Measurements from ENCODE around the gene WWOX.

Gene WWOX

DNA sequence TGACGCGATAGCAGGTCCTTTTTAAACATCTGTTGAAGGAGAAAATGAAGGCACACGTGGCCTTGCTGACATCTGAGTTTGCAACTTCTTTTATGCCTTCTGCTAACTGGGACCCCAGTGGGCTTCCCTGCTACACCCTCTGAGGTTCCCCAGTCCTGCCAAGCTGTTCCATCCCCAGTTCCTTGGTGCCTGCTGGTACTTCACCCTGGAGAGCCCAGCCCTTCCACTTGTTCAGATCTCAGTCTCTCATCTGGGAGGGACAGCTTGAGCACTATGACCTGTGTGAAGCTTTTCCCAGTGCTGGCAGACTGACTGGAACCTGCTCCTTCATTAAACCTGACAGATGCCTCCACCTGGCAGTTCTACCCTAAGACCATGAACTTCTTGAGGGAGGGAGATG, 95.5 kb downstream of the WWOX start:
- DNase-seq (ENCODE audit: low read depth in 3 of 3), result no peak

DNA sequence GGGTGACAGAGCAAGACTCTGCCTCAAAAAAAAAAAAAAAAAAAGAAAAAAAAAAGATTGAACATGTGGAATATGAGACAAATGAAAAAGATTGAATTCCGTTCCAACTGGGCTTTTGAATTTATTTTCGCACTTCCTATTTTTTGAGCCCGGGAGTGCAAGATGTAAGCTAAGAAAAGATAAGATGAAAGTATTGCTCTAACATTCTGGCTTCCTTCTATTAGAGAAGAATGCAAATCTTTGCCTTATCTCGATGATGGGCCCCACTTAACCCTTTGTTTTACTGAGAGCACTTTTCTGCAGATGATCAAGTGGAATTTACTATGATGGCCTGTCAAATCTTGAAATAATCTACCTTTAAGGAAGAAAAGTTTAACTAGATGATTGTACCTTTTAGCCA, 96.3 kb downstream of the WWOX start:
- no peak for DNase-seq (ENCODE audit: low read depth in 3 of 3)

DNA sequence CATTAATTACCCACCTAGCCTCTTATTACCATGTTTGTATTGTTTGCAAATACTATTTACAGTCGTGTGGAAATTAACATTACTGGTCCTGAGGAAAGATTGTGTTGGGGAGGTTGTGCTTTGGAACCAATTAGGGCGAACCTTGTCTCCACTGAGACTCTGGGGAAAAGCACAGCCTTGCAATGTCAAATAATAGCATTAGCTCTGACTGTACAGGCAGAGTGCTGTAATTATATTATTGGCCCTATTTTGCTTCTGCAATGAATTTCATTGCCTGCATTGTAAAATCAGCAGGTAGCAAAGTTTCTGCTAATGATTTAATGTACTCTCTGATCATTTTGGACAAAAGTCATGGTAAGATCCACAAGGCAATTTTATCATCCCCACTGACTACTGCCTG, 97.0 kb downstream of the WWOX start:
- DNase-seq (ENCODE audit: low read depth in 3 of 3), result no peak

DNA sequence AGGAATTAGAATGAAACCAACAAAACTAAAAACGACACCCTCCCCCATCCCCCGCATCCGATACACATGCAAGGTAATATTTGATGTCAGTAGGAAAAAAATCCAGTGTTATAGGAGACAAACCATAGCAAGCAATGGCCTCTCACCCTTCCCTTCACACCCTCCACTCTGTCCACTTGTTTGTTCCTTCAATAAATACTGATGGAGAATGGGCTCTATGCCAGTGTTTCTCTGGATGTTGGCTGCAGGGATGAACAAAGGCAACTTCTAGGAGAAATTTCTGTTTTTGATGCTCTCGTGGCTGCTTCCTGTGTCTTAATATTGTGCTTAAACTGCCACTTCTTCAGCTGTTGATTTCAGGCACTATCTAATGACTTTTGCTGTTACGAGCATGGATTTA, 98.8 kb downstream of the WWOX start:
- DNase-seq (ENCODE audit: low read depth in 3 of 3), result no peak

DNA sequence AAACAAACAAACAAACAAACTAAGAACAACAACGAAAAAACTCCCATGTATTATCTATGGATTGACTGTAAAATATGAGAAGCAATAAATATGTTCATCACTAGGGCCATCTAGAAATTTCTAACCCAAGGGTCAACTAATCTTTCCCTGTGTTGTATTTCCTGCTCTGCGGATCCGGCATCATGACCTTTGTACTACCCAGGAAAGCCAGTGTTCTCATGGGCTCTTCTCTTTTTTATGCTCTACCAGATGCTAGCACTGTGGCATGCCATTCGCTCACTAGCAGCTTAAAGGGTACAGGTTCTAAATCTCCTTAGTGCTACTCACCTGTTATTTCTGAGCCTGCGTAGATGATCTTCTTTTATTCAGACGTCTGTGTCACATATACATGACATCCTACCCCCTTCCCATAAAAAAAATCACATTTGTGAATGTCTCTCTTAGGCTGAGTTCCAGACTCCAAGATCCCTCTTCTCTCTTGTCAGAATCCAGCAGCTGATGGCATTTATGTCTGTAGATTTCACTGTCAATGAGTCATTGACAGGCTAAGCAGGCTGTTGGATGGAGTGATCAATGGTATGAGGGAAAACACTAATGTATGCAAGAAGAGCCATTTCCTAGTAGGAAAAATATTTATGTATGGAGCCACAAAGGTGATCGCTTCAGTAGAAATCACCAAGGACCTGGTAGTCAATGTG, 100.0 kb downstream of the WWOX start:
- no peak for DNase-seq (ENCODE audit: low read depth in 3 of 3)

DNA sequence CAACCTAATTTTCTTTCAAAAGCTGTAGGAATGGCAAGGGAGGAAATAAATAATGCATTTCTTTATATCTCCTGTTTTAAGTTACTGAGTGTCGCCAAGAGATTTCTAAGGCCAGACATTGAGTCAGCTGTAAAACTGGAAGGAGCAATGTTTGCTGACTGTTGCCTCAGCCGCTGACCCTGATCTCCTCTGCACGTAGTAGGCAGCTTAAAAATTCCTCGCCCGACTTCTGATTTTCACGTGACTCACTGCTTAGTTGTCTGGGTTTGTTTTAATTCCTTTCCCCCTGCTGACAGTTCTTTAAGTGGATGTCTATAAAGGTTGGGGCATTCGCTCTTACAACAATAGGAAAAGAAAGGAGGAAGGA, 100.6 kb downstream of the WWOX start:
- DNase-seq (ENCODE audit: low read depth in 3 of 3), result no peak

DNA sequence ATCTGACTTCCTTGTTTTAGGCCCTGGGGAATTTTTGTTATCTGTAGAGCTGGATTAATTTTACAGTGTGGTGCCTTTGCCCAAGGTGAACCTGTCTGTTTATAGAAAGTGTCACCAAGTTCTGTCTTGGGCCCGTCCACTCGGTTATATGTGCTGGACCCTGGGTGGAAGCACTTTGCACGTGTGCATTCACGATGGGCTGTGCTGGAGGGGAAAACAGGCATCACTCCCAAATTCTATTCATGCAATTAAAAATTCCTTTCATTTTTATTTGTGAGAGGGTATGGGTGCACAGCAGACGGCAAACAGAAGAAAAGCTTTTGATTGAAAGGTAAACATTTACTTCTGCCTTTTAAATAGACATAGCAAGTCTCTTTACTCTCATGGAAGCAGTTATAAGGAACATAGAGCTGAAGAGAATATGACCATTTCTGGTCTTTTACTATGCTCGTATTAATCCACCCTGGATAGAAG, 101.2 kb downstream of the WWOX start:
- no peak for DNase-seq (ENCODE audit: low read depth in 3 of 3)

DNA sequence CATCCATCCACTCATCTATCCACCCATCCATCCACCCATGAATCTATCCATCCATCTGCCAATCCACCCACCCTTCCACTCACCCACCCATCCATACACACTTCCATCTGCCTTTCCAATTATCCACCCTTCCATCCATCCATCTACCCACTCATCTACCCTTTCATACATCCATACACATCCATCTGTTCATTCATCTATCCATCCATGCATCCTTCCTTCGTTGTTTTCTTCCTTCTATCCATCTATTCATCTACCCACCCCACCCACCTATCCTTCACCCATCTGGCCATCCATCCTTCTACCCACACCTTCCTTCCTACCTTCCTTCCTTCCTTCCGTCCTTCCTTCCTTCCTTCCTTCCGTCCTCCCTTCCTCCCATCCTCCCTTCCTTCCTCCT, 106.1 kb downstream of the WWOX start:
- no peak for DNase-seq (ENCODE audit: low read depth in 3 of 3)

DNA sequence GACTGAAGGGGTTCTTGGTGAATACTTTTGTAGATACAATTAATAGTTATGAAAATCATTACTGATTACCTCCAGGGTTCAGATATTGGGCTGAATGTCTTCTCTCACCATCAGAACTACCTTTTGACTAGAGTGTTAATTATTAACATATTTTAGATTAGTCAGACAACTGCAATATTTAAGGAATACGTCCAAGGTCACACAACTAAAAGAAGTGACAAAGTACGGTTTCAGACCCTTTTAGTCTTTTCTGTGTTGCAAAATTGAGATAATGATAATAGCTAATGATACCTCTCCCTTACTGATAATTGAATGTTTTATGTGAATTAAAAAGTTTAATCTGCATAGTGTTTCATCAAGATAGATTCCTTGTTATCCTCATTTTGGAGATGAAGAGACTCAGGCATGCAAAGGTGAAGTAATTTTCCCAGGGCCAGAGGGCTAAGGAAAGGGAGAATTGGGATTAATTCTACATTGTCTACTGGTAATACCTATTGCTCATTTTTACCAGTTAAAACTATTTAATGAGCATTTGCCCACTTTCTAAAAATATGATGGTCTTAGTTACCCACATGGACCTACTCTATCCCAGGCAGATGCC, 107.3 kb downstream of the WWOX start:
- DNase-seq (ENCODE audit: low read depth in 3 of 3), result no peak

DNA sequence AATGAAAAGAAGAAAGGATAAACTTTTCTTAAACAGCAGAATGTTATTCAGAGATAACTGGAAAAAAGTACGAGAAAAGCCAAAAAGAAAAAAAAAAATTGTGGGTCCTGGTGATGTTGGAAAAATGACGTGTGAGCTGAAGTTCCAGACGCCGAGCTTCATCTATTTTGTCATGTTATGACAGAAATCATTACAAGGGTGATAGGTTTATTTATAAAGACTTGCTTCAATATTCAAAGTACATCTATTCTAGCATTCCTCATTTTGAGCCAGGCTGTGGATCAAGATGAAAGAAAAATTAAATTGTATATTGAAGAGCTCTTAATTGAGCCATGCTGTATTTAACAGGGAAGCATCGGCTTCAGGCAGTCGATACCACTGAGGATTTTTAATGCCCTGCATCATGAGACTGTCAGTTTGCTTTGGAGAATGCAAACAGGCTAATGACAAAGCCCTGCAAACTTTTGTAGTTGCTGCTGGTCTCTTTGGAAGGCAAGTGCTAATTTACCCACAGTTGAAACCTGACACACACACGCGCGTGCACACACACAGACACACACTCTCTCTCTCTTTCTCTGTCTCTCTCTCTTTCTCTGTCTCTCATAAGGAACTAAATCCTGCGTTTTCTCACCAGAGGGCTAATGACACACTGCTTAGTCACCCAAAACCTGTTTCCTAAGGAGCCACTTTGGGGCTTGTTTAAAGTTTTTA, 110.7 kb downstream of the WWOX start:
- no peak for DNase-seq (ENCODE audit: low read depth in 3 of 3)

DNA sequence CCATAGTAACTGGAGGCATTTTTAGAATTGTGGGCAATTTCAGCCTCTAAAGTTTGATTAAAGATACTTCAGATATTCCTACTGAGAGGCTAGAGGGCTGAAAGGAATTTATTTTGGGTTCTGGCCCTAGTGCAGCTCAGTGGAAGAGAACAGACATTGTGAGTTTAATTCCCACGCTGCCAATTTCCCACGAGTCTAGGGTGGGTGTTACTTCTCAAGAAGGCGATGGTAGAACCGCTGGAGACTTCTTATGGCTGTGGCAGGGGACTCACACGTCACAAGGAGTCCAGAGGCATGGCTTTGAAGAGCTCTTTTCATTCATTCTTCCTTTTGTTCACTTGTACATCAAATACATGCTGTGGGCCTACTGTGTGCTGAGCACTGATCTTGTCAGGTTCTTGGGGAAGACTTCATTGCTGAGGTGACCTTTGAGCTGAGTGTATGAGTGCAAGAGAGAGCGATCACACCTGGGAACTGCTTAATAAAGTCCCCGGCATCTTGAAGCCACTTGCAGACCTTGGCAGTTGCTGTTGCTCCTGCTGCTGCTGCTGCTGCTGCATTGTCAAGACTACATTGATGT, 111.7 kb downstream of the WWOX start:
- no peak for DNase-seq (ENCODE audit: low read depth in 3 of 3)

DNA sequence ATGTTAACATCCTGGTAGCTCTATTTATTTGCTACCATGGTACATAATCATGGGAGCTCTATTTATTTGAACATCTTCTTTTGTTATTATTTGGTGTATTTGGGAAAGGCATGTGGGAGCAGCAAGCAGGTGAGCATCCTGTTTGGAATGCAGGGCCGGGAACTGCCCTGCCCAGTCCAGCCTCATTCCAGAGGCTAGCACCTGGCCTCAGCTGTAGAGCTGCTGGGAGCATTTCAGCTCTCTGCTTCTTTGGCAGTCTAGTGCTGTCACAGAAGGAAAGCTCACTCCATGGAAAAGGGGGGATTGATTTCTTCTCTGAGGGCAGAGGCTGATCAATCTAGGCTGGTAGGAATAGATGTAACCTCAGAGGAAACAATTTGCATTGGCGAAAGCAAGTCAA, 112.5 kb downstream of the WWOX start:
- no peak for DNase-seq (ENCODE audit: low read depth in 3 of 3)

DNA sequence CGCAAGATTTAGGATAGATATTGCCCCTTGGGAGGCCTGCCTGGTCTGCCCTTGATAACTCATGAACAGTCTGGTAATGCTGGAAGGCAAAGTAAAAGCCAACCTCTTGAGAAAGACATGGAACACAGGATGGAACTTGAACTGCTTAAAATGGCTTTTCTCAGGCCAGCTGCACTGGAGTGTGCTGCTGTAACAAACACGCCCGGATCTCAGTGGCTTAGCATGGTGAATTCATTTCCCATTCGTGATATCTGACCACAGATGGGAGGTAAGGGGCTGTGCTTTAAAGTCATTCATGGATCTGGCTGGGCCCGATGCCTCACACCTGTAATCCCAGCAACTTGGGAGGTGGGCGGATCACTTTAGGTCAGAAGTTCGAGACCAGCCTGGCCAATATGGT, 113.2 kb downstream of the WWOX start:
- DNase-seq (ENCODE audit: low read depth in 3 of 3), result no peak

DNA sequence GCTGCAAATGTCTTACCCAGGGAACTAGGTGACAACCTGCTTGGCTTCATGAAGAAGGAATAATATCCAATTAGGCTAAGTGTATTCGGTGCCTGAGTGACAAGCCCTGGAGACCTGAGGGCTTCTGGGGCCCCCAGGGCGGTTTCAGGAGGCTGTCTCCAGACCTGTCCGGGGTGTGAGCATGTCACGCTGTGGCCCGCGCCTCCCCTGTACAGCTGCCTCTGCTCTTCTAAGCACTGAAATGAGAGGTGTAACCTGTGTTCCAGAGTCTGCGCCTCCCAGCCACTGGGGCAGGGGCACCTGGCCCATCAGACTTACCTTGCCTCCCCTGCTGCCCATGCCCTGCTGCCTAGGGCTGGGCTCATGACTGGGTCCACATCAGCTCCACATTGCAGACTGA, 114.3 kb downstream of the WWOX start:
- DNase-seq (ENCODE audit: low read depth in 3 of 3), result no peak

DNA sequence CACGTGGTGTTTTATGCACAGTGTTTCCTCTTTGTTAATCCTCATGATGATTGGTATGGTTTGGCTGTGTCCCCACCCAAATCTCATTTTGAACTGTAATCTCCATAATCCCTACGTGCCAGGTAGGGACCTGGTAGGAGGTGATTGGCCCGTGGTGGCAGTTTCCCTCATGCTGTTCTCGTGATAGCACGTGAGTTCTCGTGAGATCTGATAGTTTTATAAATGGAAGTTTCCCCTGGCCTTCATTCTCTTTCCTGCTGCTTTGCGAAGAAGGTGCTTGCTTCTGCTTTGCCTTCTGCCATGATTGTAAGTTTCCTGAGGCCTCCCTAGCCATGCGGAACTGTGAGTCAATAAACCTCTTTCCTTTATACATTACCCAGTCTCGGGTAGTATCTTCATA, 115.8 kb downstream of the WWOX start:
- no peak for DNase-seq (ENCODE audit: low read depth in 3 of 3)

DNA sequence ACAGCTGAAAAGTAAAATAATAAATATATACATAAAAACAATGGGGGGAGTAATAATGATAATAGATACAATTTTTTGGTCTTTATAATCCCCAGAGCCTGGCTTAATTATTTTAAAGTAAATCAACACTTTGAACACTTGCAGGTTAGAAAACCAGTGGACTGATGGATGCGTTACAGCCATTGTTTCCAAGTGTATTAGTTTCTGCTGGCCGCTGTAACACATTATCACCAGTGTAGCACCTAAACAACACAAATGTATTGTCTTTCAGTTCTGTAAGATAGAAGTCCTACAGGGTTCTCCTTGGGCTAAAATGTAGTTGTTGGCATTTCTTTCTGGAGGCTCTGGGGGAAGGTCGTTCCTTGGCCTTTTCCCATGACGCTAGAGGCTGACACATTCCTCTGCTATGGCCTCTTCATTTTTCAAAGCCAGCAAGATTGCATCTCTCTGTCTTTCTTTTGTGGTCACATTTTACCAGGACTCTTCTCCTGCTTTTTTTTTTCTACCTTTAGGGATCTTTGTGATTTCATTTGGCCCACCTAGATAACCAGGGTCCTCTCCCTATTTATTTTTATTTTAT, 116.8 kb downstream of the WWOX start:
- no peak for DNase-seq (ENCODE audit: low read depth in 3 of 3)

DNA sequence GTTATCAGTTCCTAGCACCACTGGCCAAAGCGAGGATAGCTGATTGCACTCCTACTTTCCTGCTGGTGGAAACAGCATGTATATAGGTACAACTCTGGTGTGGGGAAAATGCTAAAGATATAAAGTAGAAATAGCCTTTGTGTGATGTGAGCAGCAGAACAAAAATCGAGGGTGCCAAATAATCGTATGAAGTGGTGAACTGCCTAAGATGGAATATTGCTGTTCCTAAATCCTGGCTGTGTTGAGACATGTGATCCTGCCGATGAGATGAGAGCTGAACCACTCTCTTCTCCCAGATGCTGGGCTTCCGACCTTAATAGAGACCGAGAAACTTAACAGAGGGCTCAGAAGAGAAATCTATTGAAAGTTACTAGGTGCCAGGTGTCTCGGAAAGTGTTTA, 117.8 kb downstream of the WWOX start:
- no peak for DNase-seq (ENCODE audit: low read depth in 3 of 3)

DNA sequence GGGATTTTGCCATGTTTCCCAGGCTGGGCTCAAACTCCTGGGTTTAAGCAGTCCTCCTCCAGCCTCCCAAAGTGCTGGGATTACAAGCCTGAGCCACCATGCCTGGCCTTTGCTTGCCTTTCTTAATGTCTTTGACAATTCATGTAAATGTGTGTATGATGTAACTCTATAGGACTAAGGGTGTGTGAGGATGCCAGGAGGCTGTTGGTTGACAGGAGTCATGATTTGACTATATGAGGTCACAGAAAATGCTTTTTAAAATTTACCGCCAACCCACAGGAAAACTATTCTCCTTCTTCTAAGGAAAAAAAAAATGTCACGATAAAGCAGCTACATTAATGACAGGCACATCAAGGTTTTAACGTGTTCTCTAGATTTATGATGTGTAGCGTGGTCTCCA, 118.8 kb downstream of the WWOX start:
- DNase-seq (ENCODE audit: low read depth in 3 of 3), result no peak

DNA sequence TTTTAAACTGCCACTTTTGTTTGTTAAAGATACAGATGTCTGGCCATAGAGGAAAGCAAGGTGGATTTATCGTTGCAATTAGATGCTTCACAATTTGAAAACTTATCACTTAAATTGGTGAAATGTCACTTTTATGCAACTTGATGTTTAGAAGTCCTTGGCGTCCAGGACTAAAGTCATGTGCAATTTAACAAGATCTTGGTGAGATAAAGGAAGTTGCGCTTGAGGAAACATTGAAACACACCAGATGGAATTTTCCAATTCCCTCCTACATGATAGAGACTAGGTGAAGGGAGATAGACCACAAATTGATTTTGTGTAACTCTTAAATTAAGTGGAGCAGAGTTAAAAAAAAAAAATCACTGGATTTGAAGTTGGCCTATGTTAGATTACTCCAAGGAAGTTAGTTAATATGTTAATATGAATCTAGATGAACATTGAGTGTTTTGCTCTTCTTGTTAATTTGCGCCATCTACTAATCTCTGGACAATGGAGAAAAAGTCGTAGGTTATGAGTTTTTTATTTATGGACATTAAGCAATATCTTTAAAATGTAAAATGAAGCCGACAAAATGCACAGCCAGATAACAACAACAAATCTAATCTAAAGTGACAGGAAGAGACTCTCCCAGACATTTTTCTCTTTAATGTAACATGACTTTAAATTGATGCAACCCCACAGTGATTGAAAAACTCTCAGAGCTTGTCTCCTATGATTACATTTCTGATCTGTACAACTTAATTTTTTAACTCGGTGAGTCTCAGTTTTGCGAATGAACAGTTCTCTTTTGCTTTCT, 119.6 kb downstream of the WWOX start:
- no peak for DNase-seq (ENCODE audit: low read depth in 3 of 3)

DNA sequence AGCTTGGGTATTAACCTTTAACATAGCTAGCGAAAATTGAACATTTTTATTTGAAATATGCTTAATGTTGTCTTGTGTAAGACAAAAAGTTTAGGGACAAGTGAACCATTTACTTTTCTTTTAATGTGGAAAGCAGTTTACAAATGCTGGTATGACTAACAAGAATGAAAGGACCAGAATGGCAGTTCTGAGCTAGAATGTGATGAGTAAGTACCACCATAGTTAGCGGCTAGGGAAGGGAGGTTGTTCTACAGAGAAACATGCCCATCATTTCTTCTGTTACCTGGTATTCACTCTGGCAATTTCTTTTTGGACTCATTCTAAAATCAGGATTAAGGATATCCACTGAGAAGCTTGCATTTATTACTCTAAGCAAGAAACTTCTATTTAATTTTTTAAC, 121.1 kb downstream of the WWOX start:
- no peak for DNase-seq (ENCODE audit: low read depth in 3 of 3)

DNA sequence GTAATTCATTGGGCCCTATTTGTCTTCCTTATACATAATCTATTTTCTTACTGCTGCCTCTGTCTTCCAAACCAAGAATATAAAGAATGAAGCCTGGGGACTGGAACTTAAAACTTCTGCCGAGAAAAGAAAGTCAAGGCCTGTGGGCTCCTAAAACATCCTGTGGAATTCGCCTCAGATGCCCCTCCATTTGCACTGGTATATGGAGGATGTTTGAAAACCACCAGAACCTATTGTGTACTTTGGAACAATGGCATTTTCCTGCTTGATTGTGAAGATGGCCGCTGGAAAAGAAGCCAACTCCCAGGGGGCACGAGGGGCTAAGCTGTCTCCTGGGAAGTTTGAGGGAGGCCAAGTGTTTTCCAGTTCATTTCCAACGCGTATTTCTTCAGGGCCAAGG, 122.4 kb downstream of the WWOX start:
- DNase-seq (ENCODE audit: low read depth in 3 of 3), result no peak

DNA sequence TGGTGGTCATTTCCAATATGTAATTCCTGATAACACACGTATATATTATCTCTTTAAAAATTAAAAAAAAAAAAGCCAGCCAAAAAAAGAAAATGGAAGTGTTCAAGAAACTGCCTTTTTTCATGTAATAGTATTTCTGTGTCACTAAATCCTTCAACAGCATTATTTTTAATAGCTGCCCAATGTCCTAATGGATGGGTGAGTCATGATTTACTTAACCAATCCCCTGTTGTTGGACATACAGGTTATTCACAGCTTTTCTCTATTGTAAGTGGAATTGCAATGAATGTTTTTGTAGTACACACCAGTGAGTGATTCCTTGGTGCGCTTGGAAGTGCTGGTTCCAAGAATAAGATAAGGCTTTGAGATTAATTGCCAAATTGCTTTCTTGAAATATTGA, 124.9 kb downstream of the WWOX start:
- DNase-seq (ENCODE audit: low read depth in 3 of 3), result no peak
